Stimulated activated CD8-positive, alpha-beta memory T cell treated with anti-CD3 and anti-CD28 coated beads, Interleukin-7, amount 100 ng/mL, for 4 hours (primary cell): ENCODE data around the gene GPR108.

ENCODE experiments used
- DNase-seq, 2 donors: peaks; one replicate each; pipeline ENCODE4 v3.0.0-alpha.2; 2020; ENCODE audit warnings: low read depth in 2 of 2

Gene GPR108

DNA sequence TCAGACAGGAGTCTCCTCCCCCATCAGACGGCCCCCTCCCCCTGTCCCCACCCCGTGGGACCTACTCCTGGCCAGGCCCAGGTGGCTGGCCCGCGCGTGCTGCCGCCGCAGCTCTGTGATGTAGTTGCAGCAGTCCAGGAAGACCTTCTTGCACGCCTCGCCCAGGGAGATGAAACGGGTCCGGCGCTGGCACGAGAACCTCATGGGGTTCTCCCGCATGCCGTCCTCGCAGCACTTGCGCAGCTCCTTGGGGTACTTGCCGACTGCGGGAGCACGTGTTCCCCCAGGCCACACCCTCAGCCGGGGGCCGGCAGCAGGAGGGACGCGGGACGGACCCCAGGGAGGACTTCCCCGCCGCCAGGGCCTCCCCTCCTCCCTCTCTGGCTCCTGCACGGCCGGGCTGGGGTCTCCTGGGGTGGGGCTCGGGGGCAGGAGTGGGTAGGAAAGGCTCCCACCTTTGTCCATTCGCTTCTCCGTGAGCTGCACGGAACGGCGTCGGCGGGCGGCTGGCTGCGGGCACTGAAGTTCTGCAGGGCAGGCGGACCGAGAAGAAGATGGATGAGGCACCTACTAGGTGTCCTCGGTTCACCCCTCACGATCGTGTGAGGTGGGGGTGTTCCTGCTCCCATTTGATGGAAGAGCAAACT is 30.2 kb downstream of the GPR108 start:
- DNase-seq, result no peak

DNA sequence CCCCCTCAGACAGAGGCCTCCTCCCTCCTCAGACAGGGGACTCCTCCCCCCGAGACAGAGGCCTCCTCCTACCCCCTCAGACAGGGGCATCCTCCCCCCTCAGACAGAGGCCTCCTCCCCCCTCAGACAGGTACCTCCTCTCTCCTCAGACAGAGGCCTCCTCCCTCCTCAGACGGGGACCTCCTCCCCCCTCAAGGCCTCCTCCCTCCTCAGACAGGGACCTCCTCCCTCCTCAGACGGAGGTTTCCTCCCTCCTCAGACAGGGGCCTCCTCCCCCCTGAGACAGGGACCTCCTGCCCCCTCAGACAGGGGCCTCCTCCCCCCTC is 30.8 kb downstream of the GPR108 start:
- DNase-seq, result no peak

DNA sequence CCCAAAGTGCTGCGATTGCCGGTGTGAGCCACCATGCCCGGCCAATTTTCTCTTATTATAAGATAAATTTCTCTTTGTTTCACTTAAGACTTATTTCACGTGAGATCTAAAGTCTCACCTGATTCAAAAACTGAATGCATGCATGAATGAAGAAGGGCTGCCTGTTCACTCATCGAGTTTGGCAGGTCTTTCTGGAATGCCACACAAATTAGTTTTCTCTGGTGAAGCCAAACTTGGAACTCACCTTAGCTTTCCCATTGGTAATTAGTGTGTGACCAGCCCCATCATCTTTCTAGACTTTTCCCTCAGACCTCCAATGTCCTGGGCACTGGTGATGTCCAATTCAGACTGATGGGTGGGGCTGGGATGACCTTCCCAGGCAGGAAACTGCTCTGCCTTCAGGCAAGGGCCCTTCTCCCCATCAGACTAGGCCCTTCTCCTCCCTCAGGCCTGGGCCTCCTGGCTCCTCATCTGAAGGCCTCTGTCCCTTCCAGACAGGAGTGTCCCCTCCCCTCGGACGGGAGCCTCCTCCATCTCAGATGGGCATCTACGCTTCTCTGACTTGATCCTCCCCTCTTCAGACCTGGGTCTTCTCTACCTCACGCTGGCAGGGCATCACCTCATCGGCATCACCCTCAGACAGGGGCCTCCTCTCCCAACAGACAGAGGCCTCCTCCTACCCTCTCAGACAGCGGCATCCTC is 31.3 kb downstream of the GPR108 start:
- no peak for DNase-seq

DNA sequence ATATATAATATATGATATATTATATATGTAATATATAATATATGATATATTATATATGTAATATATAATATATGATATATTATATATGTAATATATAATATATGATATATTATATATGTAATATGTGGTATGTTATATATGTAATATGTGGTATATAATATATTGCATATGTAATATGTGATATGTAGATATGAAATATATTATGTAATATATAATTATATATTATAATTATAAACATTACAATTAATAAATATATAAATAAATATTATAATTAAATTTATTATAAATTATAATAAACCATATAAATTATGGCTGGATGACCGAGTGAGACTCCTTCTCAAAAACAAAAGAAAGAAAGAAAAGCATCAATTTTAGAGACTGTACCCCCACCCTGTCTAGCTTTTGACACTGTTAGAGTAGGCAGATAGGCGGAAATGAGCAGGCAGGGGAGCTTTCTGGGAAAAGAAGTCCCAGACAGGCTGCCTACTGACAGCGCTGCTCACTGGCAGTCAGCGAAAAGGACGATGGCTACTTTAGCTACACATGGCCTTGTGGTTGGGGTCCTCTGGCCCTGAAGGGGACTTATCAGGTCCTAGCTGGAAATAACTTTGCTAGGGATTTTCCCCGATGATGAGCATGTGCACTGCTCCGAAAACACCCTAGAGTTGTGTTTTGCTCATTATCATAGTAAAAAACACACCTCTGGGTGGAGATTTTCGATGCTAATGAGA is 36.6 kb downstream of the GPR108 start:
- DNase-seq, result no peak

DNA sequence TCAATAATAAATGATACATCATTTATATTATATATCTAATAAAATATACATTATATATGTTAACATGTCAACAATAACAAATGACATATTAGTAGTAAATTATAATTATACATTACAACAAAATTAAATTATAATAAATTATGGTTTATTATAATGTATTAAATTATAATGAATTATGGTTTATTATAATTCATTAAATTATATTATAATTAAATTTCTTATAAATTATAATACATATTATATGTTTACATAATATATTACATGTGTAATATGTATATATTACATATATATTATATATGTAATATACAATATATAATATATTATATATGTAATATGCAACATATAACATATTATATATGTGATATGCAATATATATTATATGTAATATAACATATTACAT is 37.4 kb downstream of the GPR108 start:
- no peak for DNase-seq

DNA sequence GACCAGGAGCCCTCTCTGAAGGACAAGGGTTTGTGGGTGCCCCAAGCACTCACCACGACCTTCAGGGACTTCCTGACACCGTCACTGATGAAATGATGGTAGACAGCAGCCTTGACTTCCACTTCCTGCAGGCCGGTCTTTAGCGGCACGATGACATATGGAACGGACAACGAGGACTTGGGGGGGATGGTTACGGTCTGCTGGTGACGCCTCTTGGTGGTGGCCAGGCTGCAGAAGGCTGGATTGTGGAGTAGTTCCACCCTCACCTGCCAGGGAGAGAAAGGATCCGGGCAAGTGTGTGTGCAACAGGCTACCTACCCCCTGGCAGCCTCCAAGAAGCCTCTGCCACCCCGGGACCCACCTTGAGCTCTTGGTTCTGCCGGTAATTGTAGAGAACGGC is 40.1 kb downstream of the GPR108 start:
- no peak for DNase-seq

DNA sequence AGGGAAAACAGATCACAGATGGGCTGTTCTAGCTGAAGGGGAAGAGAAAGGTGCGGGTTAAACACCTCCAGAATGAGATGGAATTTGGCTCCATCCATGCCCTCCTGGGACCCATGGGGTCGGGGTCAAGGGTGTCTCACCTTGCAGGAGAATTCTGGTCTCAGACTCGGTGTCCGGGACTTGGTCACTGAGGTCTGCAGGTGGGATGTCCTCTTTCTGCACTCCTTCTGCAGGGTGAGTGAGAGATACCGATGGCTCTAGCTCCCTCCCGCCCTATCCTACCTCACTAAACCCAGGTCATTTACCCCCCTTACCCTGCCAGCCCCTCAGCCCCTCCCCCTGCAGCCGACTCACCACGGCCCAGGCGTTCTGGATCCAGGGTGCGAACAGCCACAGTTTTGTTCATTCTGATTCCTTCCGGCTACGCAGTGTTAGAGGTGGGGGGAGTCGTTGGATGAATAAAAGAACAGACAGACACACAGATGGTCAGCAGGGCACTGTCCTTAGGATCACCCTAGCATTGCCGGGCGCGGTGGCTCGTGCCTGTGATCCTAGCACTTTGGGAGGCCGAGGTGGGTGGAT is 41.0 kb downstream of the GPR108 start:
- no peak for DNase-seq

DNA sequence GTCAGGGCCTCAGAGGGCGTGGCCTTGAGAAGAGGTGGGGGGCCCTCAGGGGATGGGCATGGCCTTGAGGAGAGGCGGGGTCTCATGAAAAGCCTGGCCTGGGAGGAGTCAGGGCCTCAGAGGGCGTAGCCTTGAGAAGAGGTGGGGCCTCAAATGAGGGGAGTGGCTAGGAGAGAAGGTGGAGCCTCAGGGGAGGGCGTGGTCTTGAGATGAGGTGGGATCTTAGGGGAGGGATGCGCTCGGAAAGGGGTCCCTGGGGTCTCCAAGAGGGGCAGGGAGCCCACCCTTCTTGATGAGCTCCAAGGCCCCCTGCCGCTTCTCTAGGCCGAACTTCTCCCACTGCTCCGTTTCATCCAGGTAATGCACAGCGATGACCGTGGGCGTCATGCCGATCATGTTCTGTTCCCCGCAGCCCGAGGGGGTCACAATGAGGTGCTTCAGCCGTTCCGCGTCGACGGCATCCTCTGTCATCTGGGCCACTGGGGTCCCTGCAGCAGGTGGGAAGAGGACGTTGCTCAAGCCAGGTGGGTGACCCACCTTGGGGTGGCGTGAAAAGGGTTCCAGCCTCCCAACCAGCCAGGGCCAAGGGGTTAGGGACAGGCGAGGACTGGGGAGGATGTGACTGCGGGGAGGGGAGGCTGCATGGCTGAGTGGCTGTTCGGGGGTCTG is 43.1 kb downstream of the GPR108 start:
- DNase-seq, result no peak

DNA sequence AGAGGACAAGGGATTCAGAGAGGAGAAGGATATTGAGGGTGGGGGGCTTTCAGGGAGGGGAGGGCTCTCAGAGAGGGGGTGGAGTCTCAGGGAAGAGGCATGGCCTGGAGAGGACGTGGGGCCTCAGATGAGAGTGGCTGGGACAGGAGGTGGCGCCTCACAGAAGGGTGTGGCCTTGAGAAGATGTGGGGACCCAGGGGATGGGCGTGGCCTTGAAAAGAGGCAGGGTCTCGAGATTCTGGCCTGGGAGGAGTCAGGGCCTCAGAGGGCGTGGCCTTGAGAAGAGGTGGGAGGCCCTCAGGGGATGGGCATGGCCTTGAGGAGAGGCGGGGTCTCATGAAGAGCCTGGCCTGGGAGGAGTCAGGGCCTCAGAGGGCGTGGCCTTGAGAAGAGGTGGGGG is 43.7 kb downstream of the GPR108 start:
- no peak for DNase-seq

DNA sequence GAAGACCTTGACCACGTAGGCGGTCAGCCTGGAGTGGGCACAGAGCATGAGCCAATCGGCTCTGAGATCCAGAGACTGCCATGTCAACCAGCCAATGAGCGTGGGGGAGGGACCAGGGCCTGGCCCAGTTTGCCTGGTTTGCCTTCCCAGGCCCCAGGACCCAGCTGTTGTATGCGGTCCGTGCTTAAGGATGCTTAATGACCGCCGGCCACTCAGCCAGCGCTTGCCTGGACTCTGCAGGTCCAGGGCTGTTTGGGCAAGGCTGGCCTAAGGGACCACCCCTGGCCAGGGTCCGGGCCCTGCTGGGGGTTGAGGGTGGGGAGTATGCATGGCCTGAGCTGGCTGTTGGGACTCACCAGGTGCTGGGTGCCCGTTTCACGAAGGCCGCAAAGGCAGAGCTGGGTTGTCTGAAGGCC is 44.3 kb downstream of the GPR108 start:
- no peak for DNase-seq

DNA sequence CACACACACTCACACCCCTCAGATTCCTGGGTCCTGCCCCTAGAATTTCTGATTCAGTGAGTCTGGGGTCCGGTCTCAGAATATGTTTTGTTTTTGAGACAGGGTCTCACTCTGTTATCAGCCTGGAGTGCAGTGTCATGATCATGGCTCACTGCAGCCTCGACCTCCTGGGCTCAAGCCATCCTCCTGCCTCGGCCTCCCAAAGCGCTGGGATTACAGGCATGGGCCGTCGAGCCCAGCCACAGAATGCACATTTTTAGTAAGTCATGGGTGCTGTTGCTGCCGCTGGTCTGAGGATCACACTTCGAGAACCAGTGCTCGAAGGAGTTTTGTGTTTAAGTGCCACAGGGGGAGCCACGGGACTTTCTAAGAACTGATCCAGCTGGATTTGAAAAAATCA is 45.4 kb downstream of the GPR108 start:
- DNase-seq, result no peak

DNA sequence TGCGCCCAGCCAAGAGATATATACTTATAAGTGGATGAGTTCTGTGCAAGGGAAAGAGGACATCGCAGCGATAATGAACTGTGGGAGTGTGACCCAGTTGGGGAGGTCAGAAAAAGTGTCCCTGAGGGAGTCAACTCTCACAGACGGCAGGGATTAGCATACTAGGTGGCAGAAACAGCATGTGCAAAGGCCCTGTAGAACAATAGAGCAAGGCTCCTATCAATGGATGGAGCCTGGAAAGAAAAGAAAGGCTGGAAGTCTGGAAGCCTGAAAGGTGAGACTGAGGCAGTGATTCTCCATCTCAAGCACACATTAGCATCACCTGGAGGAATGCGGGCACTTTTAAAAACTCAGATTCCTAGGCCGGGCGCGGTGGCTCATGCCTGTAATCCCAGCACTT is 46.0 kb downstream of the GPR108 start:
- DNase-seq, result no peak

DNA sequence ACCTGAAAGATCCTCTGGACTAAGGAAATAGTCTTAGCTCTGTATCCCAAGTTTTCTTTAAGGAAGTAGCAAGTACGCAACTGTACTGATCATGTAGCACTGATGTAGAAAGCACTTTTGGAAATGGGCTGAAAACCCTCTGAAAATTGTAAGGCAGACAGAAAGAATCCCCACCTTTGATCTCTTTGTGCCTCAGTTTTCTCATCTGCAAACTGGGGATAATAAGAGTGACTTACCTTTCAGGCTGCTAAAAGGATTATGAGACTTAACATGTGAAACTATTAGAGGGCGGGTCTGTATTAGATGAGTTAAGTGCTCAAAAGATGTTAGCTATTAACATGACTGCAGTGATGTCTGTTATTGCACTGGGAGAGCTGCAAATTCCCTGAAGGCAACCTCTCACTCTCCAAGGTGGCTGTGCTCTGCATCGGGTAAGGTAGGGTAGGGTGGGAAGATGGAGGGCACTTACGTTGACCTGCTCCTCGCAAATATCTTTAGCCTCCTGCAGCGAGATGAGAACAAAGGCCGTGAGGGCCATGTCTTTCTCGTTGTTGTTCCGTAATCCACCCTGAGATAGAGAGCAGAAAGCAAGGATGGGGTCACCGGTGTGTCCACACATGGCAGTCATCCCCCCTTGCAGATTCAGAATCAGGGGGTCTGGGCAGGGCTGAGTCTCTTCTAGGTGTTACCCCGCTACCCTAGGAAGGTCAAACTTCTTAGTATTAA is 47.1 kb downstream of the GPR108 start:
- DNase-seq, result no peak

DNA sequence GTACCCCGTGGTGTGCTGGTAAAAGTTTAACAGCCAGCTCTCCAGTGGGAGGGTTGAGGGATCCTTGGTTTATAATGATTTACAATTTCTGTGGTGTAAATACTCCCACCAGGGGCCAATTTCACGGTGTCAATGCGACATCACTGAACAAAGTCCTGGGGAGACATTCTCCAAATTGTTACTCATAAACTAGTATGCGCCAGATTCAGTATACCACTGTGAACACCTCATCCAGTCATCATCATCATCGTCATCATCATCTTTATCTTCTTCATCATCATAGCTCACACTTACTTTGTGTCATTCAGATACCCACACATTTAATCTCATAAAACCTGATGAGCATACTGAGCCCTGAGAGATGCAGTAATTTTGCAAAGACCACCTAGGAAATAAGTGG is 50.3 kb downstream of the GPR108 start:
- DNase-seq, result no peak

DNA sequence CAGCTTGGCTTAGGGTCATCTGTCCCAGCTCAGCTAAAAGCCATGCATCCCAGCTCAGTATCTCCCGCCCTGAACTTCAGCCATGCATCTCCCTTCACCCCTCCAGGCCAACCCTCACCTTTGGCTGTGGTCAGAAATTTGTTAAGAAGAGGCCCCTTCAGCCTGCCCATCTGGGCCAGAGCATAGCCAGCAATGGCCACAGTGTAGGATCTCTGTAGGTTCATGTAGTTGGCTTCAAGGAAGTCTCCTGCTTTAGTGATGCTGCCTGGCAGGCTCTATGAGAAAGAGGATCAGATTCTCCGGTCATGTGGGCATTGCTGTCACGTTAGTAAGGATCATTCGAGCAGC is 50.8 kb downstream of the GPR108 start:
- DNase-seq, result no peak

DNA sequence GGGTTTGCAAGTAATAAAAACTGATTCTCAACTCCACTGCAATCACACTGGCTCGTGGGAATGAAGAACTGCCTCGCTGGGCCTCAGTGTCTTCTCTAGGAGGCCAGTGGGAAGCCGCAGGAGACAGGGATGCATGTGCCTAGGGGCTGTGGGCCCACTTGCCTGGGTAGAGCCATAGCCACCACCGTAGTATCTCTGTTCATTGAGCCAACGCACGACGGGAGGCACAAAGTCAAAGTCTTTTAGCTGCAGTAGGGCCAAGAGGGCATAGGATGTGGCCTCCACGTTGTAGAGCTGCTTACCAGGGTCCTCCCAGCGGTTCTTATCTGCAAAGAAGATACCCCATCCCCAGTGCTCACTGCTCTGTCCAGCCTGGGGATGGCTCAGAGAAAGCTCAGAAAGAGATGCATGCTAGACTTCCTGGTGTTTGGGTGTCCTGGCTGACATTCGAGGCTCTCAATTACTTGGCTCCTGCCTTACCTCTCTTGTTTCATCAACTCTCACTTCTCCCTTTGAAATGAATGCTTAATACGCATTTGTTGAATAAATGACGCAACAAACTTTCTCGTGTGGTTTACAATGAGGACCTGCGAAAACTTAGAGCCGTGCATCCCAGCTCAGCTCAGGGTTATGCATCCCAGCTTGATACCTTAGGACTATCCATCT is 51.3 kb downstream of the GPR108 start:
- no peak for DNase-seq

DNA sequence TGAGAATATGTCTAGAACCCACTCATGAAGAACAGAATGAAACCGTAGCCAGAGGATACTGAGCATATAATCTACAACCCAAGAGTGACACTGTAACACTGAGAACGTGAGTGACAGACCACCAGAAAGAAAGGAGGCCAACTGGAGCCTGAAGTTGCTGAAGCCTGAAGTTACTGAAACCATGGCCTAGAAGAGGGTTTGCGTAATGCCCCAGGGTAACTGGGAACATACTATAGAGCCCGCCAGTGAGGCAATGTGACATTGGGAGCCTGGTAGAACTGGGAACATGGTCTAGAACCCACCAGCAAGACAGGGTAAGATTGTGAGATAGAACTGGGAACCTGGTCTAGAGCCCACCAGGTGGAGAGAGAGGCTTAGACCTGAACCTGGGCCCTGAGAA is 51.9 kb downstream of the GPR108 start:
- DNase-seq, result no peak

DNA sequence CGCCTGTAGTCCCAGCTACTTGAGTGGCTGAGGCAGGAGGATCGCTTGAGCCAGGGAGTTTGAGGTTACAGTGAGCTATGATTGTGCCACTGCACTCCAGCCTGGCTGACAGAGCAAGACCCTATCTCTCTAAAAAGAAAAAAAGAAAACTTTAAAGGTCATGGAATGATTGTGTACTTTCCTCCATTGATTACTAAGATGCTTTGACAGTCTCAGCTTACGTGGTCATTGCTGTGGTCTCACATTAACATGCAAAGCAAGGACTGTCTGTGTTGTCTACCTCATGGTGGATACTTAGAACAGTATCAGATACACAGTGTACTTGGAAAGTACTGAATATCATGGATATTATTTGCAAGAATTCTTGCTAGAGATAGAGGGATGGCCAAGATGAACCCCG is 53.4 kb downstream of the GPR108 start:
- no peak for DNase-seq

DNA sequence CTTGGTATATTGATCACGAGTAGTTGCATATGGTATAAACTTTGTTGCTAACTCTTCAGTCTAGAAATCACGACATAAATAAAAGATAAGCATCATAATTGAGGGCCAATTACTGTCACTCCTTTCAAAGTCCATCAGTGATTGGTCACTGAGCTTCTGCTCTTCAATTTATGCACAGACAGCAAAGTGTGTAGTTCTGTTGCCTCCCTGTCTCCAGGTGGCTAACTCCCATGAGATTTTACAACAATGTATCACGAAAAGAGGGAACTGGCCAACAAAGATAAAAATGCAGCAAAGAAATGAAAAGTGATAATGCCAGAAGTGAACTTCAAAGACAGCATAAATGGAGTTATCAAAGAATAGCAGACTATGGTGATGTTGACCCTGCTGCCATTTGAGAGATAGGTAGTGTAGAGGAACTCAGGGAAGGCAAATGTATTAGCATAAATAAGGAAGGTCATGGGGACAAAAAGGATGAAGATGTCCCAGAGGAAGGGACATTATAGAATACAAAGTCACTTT is 54.7 kb downstream of the GPR108 start:
- no peak for DNase-seq

DNA sequence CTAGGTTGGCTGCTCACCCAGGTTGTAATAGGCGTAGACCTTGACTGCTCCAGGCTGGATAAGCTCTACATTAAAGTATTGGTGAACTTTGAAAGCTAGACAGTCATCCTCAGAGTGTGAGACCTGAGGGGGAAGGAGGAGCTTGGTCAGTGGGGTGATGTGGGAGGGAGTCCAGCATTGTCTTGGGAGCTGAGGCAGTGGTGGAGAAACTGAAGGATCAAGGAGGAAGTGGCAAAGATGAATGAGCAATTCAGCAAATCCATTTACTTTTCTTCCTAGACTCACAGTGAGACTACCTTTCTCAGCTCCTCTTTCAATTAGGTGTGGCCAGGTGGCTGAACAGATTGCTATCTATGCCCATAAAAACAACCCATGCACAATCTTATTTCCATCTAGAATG is 57.2 kb downstream of the GPR108 start:
- DNase-seq, result no peak
